GM06990 (cell line): ENCODE results near the gene DHX15.

Experiments used
- DNase-seq: peaks from one replicate; pipeline ENCODE4 v3.0.0-alpha.2; 2011; ENCODE audit not compliant: insufficient read length; ENCODE audit errors: extremely low read depth
- H3K27me3 ChIP-seq: replicated peaks from 2 replicates; pipeline ENCODE4 v1.6.0; 2011; ENCODE audit warnings: low read length; ENCODE audit not compliant: control insufficient read depth, insufficient read depth
- H3K36me3 ChIP-seq: 2 replicates; pipeline ENCODE4 v1.5.1; 2011; ENCODE audit warnings: low read length; ENCODE audit not compliant: control insufficient read depth, insufficient read depth
- H3K4me3 ChIP-seq: replicated peaks from 2 replicates; pipeline ENCODE4 v1.5.1; 2011; ENCODE audit warnings: low read depth, mild to moderate bottlenecking, control low read depth, low read length
- TF ChIP-seq, protein P1 (sequence below): IDR thresholded peaks from 2 replicates; pipeline ENCODE4 v1.5.1; 2011; ENCODE audit warnings: low read length, control low read depth, mild to moderate bottlenecking, inconsistent platforms; ENCODE audit not compliant: insufficient read depth, poor library complexity, severe bottlenecking

The DHX15 gene

DNA sequence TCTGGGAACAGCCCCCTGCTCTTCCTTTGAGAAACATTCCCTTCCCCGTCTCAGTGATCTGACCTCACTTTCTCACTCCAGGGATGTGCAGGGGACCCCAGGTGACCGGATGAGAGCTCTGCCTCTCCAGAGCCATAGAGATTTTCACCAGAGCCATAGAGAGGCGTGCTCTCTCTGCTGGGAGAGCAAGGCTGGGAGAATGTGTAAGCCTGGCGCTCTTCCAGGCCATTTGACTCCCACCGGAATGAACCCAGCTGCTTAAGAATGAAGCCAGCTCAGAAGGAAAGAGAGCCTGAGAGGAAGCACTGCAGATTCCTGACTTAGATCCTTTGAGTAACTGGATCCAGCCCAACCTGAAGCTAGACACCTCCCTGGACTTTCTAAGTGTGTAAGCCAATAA, 106.4 kb downstream of the DHX15 start:
- no peak overlapping the region for H3K4me3 ChIP-seq

More for the DNA sequence above, 106.4 kb downstream of the DHX15 start:
- Histone ChIP-seq H3K36me3 (no peaks in the 10 kb centered on the region), H3K27me3 (peaks cover 2% of the 10 kb centered on the region)
- TF ChIP-seq, protein P1, sequence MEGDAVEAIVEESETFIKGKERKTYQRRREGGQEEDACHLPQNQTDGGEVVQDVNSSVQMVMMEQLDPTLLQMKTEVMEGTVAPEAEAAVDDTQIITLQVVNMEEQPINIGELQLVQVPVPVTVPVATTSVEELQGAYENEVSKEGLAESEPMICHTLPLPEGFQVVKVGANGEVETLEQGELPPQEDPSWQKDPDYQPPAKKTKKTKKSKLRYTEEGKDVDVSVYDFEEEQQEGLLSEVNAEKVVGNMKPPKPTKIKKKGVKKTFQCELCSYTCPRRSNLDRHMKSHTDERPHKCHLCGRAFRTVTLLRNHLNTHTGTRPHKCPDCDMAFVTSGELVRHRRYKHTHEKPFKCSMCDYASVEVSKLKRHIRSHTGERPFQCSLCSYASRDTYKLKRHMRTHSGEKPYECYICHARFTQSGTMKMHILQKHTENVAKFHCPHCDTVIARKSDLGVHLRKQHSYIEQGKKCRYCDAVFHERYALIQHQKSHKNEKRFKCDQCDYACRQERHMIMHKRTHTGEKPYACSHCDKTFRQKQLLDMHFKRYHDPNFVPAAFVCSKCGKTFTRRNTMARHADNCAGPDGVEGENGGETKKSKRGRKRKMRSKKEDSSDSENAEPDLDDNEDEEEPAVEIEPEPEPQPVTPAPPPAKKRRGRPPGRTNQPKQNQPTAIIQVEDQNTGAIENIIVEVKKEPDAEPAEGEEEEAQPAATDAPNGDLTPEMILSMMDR: no peak
- no peak for DNase-seq
